Keratinocyte (primary cell): Measurements from ENCODE around the gene GSC2.

ENCODE experiments used
- EZH2 ChIP-seq: IDR thresholded peaks from one replicate; pipeline ENCODE4 v1.6.1; 2012; ENCODE audit warnings: inconsistent platforms, mild to moderate bottlenecking, low read length, moderate library complexity
- TF ChIP-seq, protein P1 (sequence below), 3 experiments: IDR thresholded peaks in 1 of 3; conservative IDR thresholded peaks in 1 of 3; optimal IDR thresholded peaks in 1 of 3; 2 replicates in 2 of 3; 3 replicates in 1 of 3; pipeline versions ENCODE3 to v1.5.1; 2011; ENCODE audit warnings: low read length in 3 of 3, mild to moderate bottlenecking in 3 of 3, moderate library complexity in 2 of 3, control low read depth in 1 of 3, inconsistent platforms in 1 of 3; ENCODE audit not compliant: insufficient read depth in 2 of 3; ENCODE audit errors: extremely low read depth in 1 of 3

DNA sequence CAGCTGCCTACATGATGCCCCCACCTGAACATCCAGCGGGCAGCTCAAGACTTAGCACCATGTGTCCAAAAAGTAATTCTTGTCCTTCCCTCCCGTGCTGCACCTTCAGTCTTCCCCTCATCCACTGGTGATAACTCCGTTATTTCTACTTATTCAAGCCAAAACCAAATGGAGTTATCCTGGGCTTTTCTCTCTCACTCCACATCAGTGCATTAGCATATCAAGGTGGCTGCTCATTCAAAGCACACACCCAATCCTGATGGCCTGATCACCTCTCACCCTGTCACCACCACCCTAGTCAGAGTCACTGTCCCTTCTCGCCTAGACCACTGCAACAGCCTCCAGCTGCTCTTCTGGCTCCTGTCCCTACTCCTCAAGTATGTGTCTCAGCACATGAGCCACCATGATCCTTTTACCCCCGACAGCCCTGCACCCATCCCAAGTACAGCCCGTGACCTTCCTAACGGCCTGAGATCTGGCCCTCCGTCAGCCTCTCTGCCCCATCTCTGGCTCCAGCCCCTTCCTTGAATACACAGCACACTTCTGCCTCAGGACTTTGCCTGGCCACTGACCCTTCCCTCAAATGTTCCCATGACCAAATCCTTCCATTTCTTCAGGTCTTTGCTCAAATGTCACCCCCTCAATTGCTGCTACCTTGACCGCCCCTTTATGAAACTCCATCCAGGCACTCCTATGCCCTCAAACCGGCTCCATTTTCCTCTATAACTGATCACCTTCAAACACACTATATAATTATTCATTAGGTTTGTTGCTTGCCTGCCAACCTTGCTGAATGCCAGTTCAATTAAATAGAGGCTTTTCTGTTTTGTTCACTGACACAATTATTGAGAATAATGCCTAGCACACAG is 48.1 kb upstream of the GSC2 start:
- TF ChIP-seq, protein P1, sequence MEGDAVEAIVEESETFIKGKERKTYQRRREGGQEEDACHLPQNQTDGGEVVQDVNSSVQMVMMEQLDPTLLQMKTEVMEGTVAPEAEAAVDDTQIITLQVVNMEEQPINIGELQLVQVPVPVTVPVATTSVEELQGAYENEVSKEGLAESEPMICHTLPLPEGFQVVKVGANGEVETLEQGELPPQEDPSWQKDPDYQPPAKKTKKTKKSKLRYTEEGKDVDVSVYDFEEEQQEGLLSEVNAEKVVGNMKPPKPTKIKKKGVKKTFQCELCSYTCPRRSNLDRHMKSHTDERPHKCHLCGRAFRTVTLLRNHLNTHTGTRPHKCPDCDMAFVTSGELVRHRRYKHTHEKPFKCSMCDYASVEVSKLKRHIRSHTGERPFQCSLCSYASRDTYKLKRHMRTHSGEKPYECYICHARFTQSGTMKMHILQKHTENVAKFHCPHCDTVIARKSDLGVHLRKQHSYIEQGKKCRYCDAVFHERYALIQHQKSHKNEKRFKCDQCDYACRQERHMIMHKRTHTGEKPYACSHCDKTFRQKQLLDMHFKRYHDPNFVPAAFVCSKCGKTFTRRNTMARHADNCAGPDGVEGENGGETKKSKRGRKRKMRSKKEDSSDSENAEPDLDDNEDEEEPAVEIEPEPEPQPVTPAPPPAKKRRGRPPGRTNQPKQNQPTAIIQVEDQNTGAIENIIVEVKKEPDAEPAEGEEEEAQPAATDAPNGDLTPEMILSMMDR (optimal IDR thresholded peaks at IDR 0.05 in 1 of 3, IDR thresholded peaks at IDR 0.05 in 1 of 3, conservative IDR thresholded peaks at IDR 0.05 in 1 of 3; ENCODE audit: extremely low read depth in 1 of 3, insufficient read depth in 2 of 3, low read length in 3 of 3) = no peak
- TF ChIP-seq EZH2 = no peak
